ENCODE data around the gene ITPRID1. TPM values are rescaled to one million over a fixed set of nuclear protein-coding genes. Genes with fewer than 3 reads are reported as not detected.

The ITPRID1 gene
- total RNA-seq, 1 donor from 2014 or later = not detected

DNA sequence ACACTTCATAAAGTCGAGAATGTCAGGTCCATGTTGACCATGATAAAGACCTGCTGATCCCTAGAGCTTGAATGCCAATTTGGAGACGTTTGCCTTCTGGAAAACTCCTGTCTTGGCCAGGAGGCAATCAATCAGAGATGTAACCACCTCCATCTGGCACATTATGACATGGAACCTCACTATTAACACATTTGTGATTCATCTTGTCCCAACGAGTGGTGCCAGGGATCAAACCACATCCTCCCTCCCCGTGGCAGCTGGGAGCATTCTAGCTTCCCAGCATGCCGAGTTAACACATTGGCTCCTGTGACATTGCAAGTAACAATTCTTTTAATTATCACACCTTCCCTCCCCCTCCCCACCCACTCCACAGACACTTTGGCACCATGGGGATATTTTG lies 89.2 kb downstream of the ITPRID1 start:
- no peaks in the 10 kb centered on the region for H3K4me1 Mint-ChIP-seq
- ATAC-seq (ENCODE audit: low read depth) (no peak), DNase-seq (no peak)
- intact Hi-C loops (cut with micrococcal nuclease) = no loop called here
- ChIA-PET CTCF (no interaction called here), POLR2A (no interaction called here)
- H3K27ac Mint-ChIP-seq = no peak overlapping the region
- TF ChIP-seq, protein P1, sequence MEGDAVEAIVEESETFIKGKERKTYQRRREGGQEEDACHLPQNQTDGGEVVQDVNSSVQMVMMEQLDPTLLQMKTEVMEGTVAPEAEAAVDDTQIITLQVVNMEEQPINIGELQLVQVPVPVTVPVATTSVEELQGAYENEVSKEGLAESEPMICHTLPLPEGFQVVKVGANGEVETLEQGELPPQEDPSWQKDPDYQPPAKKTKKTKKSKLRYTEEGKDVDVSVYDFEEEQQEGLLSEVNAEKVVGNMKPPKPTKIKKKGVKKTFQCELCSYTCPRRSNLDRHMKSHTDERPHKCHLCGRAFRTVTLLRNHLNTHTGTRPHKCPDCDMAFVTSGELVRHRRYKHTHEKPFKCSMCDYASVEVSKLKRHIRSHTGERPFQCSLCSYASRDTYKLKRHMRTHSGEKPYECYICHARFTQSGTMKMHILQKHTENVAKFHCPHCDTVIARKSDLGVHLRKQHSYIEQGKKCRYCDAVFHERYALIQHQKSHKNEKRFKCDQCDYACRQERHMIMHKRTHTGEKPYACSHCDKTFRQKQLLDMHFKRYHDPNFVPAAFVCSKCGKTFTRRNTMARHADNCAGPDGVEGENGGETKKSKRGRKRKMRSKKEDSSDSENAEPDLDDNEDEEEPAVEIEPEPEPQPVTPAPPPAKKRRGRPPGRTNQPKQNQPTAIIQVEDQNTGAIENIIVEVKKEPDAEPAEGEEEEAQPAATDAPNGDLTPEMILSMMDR (IDR thresholded peaks at IDR 0.05) = no peak
- no peaks in the 10 kb centered on the region for H3K36me3 Mint-ChIP-seq (ENCODE audit: low read depth)
- peaks cover 2% of the 10 kb centered on the region for H3K9me3 Mint-ChIP-seq
- no peak overlapping the region for H3K4me3 Mint-ChIP-seq
- no peaks in the 10 kb centered on the region for H3K27me3 Mint-ChIP-seq

DNA sequence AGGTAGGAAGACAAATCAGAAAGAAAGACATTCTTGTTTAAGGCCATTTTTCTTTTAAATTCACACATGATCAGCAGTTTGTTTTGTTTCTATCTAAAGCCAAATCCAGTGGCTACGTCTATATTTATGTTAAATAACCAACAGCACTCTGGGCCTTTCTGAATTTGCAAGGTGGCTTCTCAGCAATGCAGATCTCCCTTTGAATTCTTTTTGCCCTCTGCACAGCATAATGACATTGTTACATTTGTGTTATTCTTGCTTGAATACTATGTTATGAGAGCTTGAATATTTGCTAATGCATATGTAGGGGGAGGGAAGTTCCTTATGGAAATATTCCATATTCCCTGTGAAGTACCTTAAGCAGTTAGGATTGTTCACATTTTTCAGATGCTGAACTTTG lies 99.7 kb downstream of the ITPRID1 start:
- intact Hi-C loops (cut with micrococcal nuclease) = no loop called here
- DNase-seq (no peak), ATAC-seq (ENCODE audit: low read depth) (no peak)
- Mint-ChIP-seq H3K4me3 (no peak overlapping the region), H3K27ac (no peak overlapping the region), H3K27me3 (peaks cover 9% of the 10 kb centered on the region), H3K4me1 (no peaks in the 10 kb centered on the region), H3K36me3 (ENCODE audit: low read depth) (no peaks in the 10 kb centered on the region), H3K9me3 (no peaks in the 10 kb centered on the region)
- TF ChIP-seq, protein P1 (IDR thresholded peaks at IDR 0.05) = no peak
- ChIA-PET CTCF (no interaction called here), POLR2A (no interaction called here)

DNA sequence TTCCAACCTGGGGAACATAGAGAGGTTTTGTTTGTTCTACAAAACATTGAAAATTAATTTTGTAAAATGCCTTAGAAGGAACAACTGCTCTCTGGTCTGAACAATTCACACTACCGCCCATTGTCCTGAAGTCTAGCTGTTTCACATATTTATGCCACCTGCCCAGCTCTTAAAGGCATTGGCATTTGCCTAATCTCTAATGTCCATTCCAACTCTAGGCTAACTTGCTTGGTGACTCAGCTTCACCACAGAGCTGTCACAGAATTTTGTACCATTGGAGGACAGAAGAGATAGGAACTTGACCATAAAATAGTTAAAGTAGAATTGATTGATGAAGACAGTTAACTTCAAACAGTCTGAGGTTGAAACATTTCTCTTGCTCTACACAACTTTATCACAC lies 119.6 kb downstream of the ITPRID1 start:
- TF ChIP-seq, protein P1 (IDR thresholded peaks at IDR 0.05) = no peak
- Mint-ChIP-seq H3K9me3 (no peaks in the 10 kb centered on the region), H3K36me3 (ENCODE audit: low read depth) (no peaks in the 10 kb centered on the region)

DNA sequence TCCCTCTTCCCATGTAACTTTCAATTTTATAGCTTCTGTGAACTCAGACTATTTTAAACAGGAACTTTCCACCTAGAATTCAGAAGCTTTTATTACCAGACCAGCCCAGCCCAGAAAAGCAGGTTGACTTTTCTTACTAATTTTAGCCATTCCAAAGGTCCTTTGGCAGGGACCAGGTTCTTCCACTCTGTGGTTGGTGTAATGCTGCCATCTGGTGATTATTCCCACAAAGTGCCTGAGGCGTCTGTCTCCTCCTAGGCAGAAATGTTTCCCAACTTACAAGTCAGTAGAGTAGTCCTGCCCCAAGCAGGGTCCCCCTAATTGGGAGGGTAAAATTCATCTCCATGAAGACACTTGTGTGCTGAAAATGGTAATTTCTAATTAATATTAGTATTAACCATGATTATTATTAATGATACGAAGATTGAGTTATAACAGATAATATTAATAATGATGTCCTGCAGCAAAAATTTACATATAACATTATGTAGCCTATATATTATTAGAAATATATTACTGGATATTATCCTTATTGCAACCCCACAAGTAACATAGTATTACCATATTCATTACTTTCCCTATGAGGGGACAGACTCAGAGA lies 120.1 kb downstream of the ITPRID1 start:
- POLR2A ChIA-PET = no interaction called here
- Mint-ChIP-seq H3K4me1 (no peaks in the 10 kb centered on the region), H3K27me3 (peaks cover 4% of the 10 kb centered on the region), H3K4me3 (no peak overlapping the region), H3K9me3 (no peaks in the 10 kb centered on the region), H3K36me3 (ENCODE audit: low read depth) (no peaks in the 10 kb centered on the region), H3K27ac (no peak overlapping the region)
- no peak for ATAC-seq (ENCODE audit: low read depth)
- CTCF ChIA-PET = no interaction called here
- intact Hi-C loops (cut with micrococcal nuclease) = loop anchor here (1.0 to 10.0 kb wide), 2 partner anchors 191 to 829 kb away; no protein-coding TSS in a partner anchor
- DNase-seq = no peak
- TF ChIP-seq, protein P1 (IDR thresholded peaks at IDR 0.05) = no peak

More for the DNA sequence above, 119.6 kb downstream of the ITPRID1 start:
- POLR2A ChIA-PET = no interaction called here
- Mint-ChIP-seq H3K4me3 (no peak overlapping the region), H3K4me1 (no peaks in the 10 kb centered on the region), H3K27ac (no peak overlapping the region), H3K27me3 (peaks cover 4% of the 10 kb centered on the region)
- intact Hi-C loops (cut with micrococcal nuclease) = loop anchor here (10.0 kb wide), 1 partner anchor 829 kb away; no protein-coding TSS in a partner anchor
- no peak for ATAC-seq (ENCODE audit: low read depth)
- no peak for DNase-seq
- CTCF ChIA-PET = no interaction called here

DNA sequence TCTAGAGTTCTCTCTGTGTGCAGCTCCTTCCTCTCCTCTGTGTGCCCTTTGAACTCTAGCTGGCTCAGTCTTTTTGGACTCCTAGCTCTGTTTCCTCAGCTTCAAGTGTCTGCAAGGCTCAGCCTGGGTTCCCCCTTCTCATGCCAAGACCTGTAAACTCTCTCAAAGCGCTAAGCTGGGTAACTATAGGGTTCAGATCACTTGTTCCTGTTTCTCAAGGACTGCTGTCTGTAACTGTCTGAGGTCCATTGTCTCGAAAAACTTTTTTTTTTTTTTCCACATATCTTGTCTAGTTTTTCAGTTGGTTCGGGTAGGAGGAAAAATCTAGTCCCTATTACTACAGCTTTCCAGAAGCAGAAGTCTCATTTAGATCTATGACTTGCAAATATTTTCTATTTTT lies 126.5 kb downstream of the ITPRID1 start:
- TF ChIP-seq, protein P1 (IDR thresholded peaks at IDR 0.05) = no peak
- no peak overlapping the region for H3K4me3 Mint-ChIP-seq
- H3K27ac Mint-ChIP-seq = no peak overlapping the region
- no peak for ATAC-seq (ENCODE audit: low read depth)
- ChIA-PET CTCF (no interaction called here), POLR2A (no interaction called here)
- H3K27me3 Mint-ChIP-seq = no peaks in the 10 kb centered on the region
- no peak for DNase-seq
- H3K36me3 Mint-ChIP-seq (ENCODE audit: low read depth) = no peaks in the 10 kb centered on the region
- H3K9me3 Mint-ChIP-seq = no peaks in the 10 kb centered on the region
- intact Hi-C loops (cut with micrococcal nuclease) = no loop called here
- H3K4me1 Mint-ChIP-seq = no peaks in the 10 kb centered on the region
